ENCODE measurements around the gene CCL25. TPM values are rescaled to one million over a fixed set of nuclear protein-coding genes. Genes with fewer than 3 reads are reported as not detected.

Gene CCL25
- total and polyA plus RNA-seq, 2 of the 13 experiments (the other 11 are each of a cell fraction or from before 2014, with no cell fraction given): not detected

- no peak; the same call in 1 of the 2 replicates for TF ChIP-seq IRF9 (CRISPR knock-in tag; IDR thresholded peaks at IDR 0.05; ENCODE audit: borderline replicate concordance)
- no peak for TF ChIP-seq ZNF567 (CRISPR knock-in tag; IDR thresholded peaks at IDR 0.05; ENCODE audit: borderline replicate concordance)
- peak; percentile 80 for TF ChIP-seq MAX (IDR thresholded peaks at IDR 0.05)
- TF ChIP-seq ZNF383 (CRISPR knock-in tag; IDR thresholded peaks at IDR 0.05; ENCODE audit: borderline replicate concordance): no peak
- peak; percentile 58; the same call in 1 of the 2 replicates for TF ChIP-seq SMAD3 (CRISPR knock-in tag; IDR thresholded peaks at IDR 0.05)
- no peak for TF ChIP-seq U2AF1 (optimal IDR thresholded peaks at IDR 0.05; ENCODE audit: low read depth, low read length)
- TF ChIP-seq AKNA (CRISPR knock-in tag; IDR thresholded peaks at IDR 0.05; ENCODE audit: borderline replicate concordance): no peak
- TF ChIP-seq TBX3 (IDR thresholded peaks at IDR 0.05; ENCODE audit: borderline replicate concordance): no peak
- no peak; the same call in 1 of the 2 replicates for TF ChIP-seq ZHX1 (CRISPR knock-in tag; IDR thresholded peaks at IDR 0.05; ENCODE audit: low read depth)
- TF ChIP-seq DBP (CRISPR knock-in tag; IDR thresholded peaks at IDR 0.05; ENCODE audit: not compliant biosample characterization): no peak
- no peak for TF ChIP-seq KAT2B (IDR thresholded peaks at IDR 0.05; ENCODE audit: borderline replicate concordance, low read depth, low read length)
- peak; percentile 47; the same call in 1 of the 2 replicates for TF ChIP-seq HHEX (CRISPR knock-in tag; IDR thresholded peaks at IDR 0.05)
- TF ChIP-seq NCOA5 (CRISPR knock-in tag; IDR thresholded peaks at IDR 0.05): no peak
- TF ChIP-seq SIN3A (IDR thresholded peaks at IDR 0.05; ENCODE audit: borderline replicate concordance, low read depth, low read length): peak; percentile 6; the same call in 1 of the 2 replicates
- peak; percentile 53 for TF ChIP-seq ZNF18 (CRISPR knock-in tag; IDR thresholded peaks at IDR 0.05; ENCODE audit: insufficient replicate concordance)
- TF ChIP-seq ZNF83 (CRISPR knock-in tag; IDR thresholded peaks at IDR 0.05; ENCODE audit: borderline replicate concordance): no peak
- TF ChIP-seq ARNT (IDR thresholded peaks at IDR 0.05): no peak
Observed at GRCh38 chr19:8085598-8086408, 33.2 kb downstream of the CCL25 start (continued).

All from HepG2 (cell line).